ENCODE measurements around the gene SLC38A10. TPM values are rescaled to one million over a fixed set of nuclear protein-coding genes. Genes with fewer than 3 reads are reported as not detected.

The SLC38A10 gene
- total RNA-seq, 1 experiment from 2014 or later, result 109 TPM

DNA sequence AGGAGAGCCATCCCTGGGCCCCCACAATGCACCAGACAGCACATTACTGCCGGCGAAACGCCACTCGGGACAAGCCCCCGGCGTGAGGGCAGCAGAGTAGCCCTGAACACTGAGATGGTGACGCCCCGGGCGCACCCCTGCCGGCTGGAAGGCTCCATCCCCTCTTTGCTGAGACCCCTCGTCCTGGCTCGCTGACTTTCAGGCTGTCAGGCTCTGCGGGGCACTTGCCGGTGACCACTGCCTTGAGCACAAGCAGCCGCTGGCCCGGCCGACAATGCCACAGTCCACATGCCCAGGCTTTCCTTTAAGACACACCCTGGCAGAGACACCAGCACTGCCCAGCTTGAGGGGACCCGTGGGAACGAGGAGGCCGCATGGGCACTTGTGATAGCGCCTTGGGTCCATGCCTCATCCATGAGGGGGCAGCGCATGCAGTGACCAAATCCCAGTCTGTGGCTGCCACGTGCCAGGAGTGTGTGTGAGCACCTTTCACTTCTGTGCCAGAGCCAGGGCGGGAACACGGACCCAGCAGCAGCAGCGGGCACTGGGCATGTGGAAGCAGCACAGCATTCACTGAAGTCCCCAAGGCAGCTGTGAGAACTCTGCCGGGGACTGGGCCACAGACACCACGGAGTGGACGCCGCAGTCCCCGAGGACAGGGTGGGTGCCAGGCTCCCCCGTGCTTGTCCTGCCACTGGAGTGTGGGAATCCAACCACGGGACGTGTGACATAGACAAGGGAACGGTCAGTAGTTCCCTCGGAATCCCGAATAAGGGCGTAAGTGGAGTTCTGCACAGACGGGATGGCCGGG is 31.5 kb downstream of the SLC38A10 start:
- Histone ChIP-seq H3K4me2 (ENCODE audit: low read length) (no peak overlapping the region), H3K9me2 (ENCODE audit: insufficient read depth) (no peaks in the 10 kb centered on the region), H3K27me3 (ENCODE audit: insufficient read depth, low read length) (no peaks in the 10 kb centered on the region), H3K36me3 (ENCODE audit: control insufficient read depth in 1 of 2, insufficient read depth in 2 of 2, low read length in 2 of 2) (peaks cover 42 to 55% of the 10 kb centered on the region in 2 experiments), H2AFZ (ENCODE audit: low read depth, low read length, poor library complexity, severe bottlenecking) (no peak overlapping the region), H3K79me2 (ENCODE audit: insufficient read depth, low read length) (peaks cover 4% of the 10 kb centered on the region; the same call in 1 of the 2 replicates), H3K4me1 (ENCODE audit: control insufficient read depth in 1 of 2, insufficient read depth in 2 of 2, low read length in 2 of 2) (no peaks in the 10 kb centered on the region), H4K20me1 (ENCODE audit: insufficient read depth) (no peaks in the 10 kb centered on the region), H3K9me3 (ENCODE audit: control insufficient read depth in 1 of 2, insufficient read depth in 1 of 2, low read depth in 1 of 2, low read length in 2 of 2) (no peaks in the 10 kb centered on the region), H3K27ac (ENCODE audit: low read depth, low read length) (no peak overlapping the region), H3K4me3 (replicated peaks in 1 of 2; ENCODE audit: low read depth in 1 of 2, low read length in 2 of 2) (no peak overlapping the region), H3K9ac (ENCODE audit: low read length) (no peak overlapping the region)
- ChIA-PET RAD21 (ENCODE audit: low non-redundant PET in 1 of 2, low total read pairs in 2 of 2, uncharacterized antibody in 2 of 2, unreplicated experiment in 2 of 2) (no interaction called here), POLR2A (no interaction called here), CTCF (no interaction called here)
- TF ChIP-seq, protein P1, sequence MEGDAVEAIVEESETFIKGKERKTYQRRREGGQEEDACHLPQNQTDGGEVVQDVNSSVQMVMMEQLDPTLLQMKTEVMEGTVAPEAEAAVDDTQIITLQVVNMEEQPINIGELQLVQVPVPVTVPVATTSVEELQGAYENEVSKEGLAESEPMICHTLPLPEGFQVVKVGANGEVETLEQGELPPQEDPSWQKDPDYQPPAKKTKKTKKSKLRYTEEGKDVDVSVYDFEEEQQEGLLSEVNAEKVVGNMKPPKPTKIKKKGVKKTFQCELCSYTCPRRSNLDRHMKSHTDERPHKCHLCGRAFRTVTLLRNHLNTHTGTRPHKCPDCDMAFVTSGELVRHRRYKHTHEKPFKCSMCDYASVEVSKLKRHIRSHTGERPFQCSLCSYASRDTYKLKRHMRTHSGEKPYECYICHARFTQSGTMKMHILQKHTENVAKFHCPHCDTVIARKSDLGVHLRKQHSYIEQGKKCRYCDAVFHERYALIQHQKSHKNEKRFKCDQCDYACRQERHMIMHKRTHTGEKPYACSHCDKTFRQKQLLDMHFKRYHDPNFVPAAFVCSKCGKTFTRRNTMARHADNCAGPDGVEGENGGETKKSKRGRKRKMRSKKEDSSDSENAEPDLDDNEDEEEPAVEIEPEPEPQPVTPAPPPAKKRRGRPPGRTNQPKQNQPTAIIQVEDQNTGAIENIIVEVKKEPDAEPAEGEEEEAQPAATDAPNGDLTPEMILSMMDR (IDR thresholded peaks at IDR 0.05 in 2 of 3, conservative IDR thresholded peaks at IDR 0.05 in 1 of 3; ENCODE audit: borderline replicate concordance in 1 of 3, insufficient read depth in 1 of 3, low read depth in 2 of 3, low read length in 2 of 3), result 0 out of 6 replicates have a peak, but pooled peaks of 2 of the 3 experiments have one; percentile 3 to 8
- no peak for TF ChIP-seq SRF (IDR thresholded peaks at IDR 0.05; ENCODE audit: low read depth)
- DNase-seq (ENCODE audit: low read depth, low spot score) (no peak), ATAC-seq (no peak)
- intact Hi-C loops (cut with micrococcal nuclease), result no loop called here
- BruUV-seq (replicated peaks), result no TSS peak

DNA sequence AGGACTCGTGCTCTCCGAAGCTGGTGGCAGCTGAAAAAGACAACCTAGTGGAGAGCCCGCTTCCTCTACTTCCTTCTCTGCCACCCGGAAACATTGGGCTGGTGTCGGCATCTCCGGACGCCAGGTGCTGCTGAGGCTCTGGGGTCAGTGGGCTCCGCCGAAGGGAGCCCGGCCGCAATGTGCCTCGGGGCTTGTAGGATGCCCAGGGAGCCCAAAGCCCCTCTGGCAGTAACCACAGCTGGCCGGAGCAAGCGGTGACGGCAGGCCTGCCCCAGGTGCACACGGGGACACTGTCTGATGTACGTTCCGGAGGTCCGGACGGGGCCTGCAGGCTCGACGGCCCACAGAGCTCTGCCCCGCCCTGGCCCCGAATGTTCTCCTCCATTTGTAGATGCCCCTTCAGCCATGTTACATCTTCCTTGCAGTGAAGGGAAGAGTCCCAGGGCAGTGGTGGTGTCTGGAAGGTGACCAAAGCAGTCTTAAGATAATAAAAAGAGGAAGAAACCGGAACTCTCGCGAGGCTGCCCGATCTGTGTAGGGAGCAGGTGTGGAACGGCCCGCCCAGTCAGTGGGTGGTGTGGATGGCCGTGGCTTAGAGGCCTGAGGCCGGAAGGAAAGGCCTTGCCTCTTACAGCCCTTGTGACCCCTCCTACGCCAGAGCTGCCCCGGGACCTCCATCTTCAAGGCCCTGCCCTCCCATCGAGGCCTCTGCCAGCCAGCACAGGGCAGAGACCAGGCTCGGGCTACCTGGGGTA is 33.3 kb downstream of the SLC38A10 start:
- no peaks in the 10 kb centered on the region for H4K20me1 ChIP-seq (ENCODE audit: insufficient read depth)
- H3K9me2 ChIP-seq (ENCODE audit: insufficient read depth), result no peaks in the 10 kb centered on the region
- CTCF ChIA-PET, result no interaction called here
- intact Hi-C loops (cut with micrococcal nuclease), result no loop called here
- H3K9ac ChIP-seq (ENCODE audit: low read length), result no peak overlapping the region
- H3K79me2 ChIP-seq (ENCODE audit: insufficient read depth, low read length), result peaks cover 1% of the 10 kb centered on the region; the same call in 1 of the 2 replicates
- no peaks in the 10 kb centered on the region for H3K27me3 ChIP-seq (ENCODE audit: insufficient read depth, low read length)
- no peak overlapping the region for H3K4me2 ChIP-seq (ENCODE audit: low read length)
- no peak overlapping the region for H3K4me3 ChIP-seq (replicated peaks in 1 of 2; ENCODE audit: low read depth in 1 of 2, low read length in 2 of 2)
- RAD21 ChIA-PET (ENCODE audit: low non-redundant PET in 1 of 2, low total read pairs in 2 of 2, uncharacterized antibody in 2 of 2, unreplicated experiment in 2 of 2), result no interaction called here
- H3K9me3 ChIP-seq (ENCODE audit: control insufficient read depth in 1 of 2, insufficient read depth in 1 of 2, low read depth in 1 of 2, low read length in 2 of 2), result no peaks in the 10 kb centered on the region
- ATAC-seq (no peak), DNase-seq (ENCODE audit: low read depth, low spot score) (no peak)
- peaks cover 36 to 50% of the 10 kb centered on the region in 2 experiments; a peak in 3 of 4 replicates for H3K36me3 ChIP-seq (ENCODE audit: control insufficient read depth in 1 of 2, insufficient read depth in 2 of 2, low read length in 2 of 2)
- no peaks in the 10 kb centered on the region for H3K4me1 ChIP-seq (ENCODE audit: control insufficient read depth in 1 of 2, insufficient read depth in 2 of 2, low read length in 2 of 2)
- H2AFZ ChIP-seq (ENCODE audit: low read depth, low read length, poor library complexity, severe bottlenecking), result no peak overlapping the region
- POLR2A ChIA-PET, result no interaction called here
- H3K27ac ChIP-seq (ENCODE audit: low read depth, low read length), result no peak overlapping the region
- BruUV-seq (replicated peaks), result no TSS peak
- TF ChIP-seq CBX3 (IDR thresholded peaks at IDR 0.05; ENCODE audit: low read depth) (no peak), JUND (IDR thresholded peaks at IDR 0.05) (no peak), POLR2AphosphoS5 (IDR thresholded peaks at IDR 0.05; ENCODE audit: low read depth, low read length) (no peak), ELF1 (IDR thresholded peaks at IDR 0.05; ENCODE audit: borderline replicate concordance, low read depth) (no peak), ZFX (IDR thresholded peaks at IDR 0.05) (no peak), POLR2A (IDR thresholded peaks at IDR 0.05; ENCODE audit: borderline replicate concordance, extremely low read depth, insufficient read depth, insufficient read length) (no peak), ZNF274 (IDR thresholded peaks at IDR 0.05; ENCODE audit: low read depth, low read length) (no peak)
- TF ChIP-seq, protein P2, sequence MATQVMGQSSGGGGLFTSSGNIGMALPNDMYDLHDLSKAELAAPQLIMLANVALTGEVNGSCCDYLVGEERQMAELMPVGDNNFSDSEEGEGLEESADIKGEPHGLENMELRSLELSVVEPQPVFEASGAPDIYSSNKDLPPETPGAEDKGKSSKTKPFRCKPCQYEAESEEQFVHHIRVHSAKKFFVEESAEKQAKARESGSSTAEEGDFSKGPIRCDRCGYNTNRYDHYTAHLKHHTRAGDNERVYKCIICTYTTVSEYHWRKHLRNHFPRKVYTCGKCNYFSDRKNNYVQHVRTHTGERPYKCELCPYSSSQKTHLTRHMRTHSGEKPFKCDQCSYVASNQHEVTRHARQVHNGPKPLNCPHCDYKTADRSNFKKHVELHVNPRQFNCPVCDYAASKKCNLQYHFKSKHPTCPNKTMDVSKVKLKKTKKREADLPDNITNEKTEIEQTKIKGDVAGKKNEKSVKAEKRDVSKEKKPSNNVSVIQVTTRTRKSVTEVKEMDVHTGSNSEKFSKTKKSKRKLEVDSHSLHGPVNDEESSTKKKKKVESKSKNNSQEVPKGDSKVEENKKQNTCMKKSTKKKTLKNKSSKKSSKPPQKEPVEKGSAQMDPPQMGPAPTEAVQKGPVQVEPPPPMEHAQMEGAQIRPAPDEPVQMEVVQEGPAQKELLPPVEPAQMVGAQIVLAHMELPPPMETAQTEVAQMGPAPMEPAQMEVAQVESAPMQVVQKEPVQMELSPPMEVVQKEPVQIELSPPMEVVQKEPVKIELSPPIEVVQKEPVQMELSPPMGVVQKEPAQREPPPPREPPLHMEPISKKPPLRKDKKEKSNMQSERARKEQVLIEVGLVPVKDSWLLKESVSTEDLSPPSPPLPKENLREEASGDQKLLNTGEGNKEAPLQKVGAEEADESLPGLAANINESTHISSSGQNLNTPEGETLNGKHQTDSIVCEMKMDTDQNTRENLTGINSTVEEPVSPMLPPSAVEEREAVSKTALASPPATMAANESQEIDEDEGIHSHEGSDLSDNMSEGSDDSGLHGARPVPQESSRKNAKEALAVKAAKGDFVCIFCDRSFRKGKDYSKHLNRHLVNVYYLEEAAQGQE (IDR thresholded peaks at IDR 0.05; ENCODE audit: low read depth), result no peak
